WI38 (cell line): ENCODE data around the gene LRP1B.

Experiments
- H3K4me3 ChIP-seq: 2 replicates; pipeline ENCODE4 v1.5.1; 2011; ENCODE audit warnings: low read depth, mild to moderate bottlenecking, control low read depth, low read length
- CTCF ChIP-seq: IDR thresholded peaks from 2 replicates; pipeline ENCODE4 v1.5.1; 2012; ENCODE audit warnings: low read depth, mild to moderate bottlenecking, control low read depth, low read length

Gene LRP1B

GRCh38 chr2:141554810-141555209, 576.0 kb downstream of the LRP1B start:
- TF ChIP-seq CTCF: peak; percentile 35
- H3K4me3 ChIP-seq: no peak overlapping the region

GRCh38 chr2:141534666-141535362, 596.0 kb downstream of the LRP1B start:
- H3K4me3 ChIP-seq: no peak overlapping the region
- TF ChIP-seq CTCF: no peak

GRCh38 chr2:141529659-141530058, 601.2 kb downstream of the LRP1B start:
- TF ChIP-seq CTCF: no peak
- no peak overlapping the region for H3K4me3 ChIP-seq

- TF ChIP-seq CTCF: no peak
- H3K4me3 ChIP-seq: no peak overlapping the region
These were observed 601.8 kb downstream of the LRP1B start for GRCh38 chr2:141528990-141529389.

- TF ChIP-seq CTCF: no peak
- H3K4me3 ChIP-seq: no peak overlapping the region
These were observed 604.1 kb downstream of the LRP1B start for GRCh38 chr2:141526760-141527159.

- TF ChIP-seq CTCF: no peak
- H3K4me3 ChIP-seq: no peak overlapping the region
These were observed 606.0 kb downstream of the LRP1B start for GRCh38 chr2:141524777-141525176.

GRCh38 chr2:141523199-141523598, 607.6 kb downstream of the LRP1B start:
- no peak overlapping the region for H3K4me3 ChIP-seq
- no peak for TF ChIP-seq CTCF
